Cardiac septum (tissue), 1 donor: Measurements from ENCODE around the gene TAS1R2. TPM values are rescaled to one million over a fixed set of nuclear protein-coding genes. Genes with fewer than 3 reads are reported as not detected.

ENCODE experiments used
- microRNA-seq: library from miRNA; unstranded; fragments of <30 nt; microRNA quantifications from one replicate; pipeline ENCODE4 v1.2.0, GENCODE V29; 2020
- total RNA-seq: library from RNA; stranded (reverse); fragmentation: NEBNext Ultra II Directional; extraction: Animal tissue kit (Norgen Biotek cat#: 25700); gene quantifications from one replicate; pipeline ENCODE4 v1.2.1, GENCODE V29; 2021
- donor health status: DM: no; HTN: no; CAD: no.

The TAS1R2 gene
- total RNA-seq, 1 donor from 2014 or later: not detected

Small RNAs within 50 kb of the gene (microRNA-seq; reads per million reads assigned to microRNA genes)
- not detected for gene MIR1290
- not detected for gene MIR4695

Other genes with a start within 250 kb of the TAS1R2 start
- not detected for gene PAX7, start 228.8 kb downstream of the TAS1R2 start, total RNA-seq
- gene ALDH4A1, start 42.9 kb upstream of the TAS1R2 start, total RNA-seq: 50.3 TPM
- 4.6 TPM for gene IFFO2, start 97.0 kb upstream of the TAS1R2 start, total RNA-seq